Measurements from ENCODE around the gene TAMALIN.

Gene TAMALIN

DNA sequence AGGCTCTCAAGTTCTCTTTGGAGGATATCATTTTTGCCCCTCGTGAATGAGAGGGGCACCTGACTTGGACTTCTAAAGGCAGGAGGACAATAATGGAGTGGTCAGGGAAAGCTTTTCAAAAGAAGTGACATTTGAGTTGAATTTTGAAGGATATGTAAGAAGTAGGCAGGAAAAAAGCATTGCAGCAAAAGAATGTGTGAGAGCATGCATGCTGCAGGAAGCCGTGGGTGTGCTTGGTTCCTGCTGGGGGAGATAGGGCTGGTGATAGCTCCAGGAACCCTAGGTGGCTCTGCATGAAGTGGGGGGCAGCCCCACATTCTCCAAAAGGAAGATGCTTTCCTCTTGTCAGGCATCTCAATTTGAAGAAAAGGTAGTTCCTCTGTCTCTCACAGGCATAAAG lies 32.1 kb upstream of the TAMALIN start:
- TF ChIP-seq, protein P1, sequence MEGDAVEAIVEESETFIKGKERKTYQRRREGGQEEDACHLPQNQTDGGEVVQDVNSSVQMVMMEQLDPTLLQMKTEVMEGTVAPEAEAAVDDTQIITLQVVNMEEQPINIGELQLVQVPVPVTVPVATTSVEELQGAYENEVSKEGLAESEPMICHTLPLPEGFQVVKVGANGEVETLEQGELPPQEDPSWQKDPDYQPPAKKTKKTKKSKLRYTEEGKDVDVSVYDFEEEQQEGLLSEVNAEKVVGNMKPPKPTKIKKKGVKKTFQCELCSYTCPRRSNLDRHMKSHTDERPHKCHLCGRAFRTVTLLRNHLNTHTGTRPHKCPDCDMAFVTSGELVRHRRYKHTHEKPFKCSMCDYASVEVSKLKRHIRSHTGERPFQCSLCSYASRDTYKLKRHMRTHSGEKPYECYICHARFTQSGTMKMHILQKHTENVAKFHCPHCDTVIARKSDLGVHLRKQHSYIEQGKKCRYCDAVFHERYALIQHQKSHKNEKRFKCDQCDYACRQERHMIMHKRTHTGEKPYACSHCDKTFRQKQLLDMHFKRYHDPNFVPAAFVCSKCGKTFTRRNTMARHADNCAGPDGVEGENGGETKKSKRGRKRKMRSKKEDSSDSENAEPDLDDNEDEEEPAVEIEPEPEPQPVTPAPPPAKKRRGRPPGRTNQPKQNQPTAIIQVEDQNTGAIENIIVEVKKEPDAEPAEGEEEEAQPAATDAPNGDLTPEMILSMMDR (IDR thresholded peaks at IDR 0.05) = no peak

DNA sequence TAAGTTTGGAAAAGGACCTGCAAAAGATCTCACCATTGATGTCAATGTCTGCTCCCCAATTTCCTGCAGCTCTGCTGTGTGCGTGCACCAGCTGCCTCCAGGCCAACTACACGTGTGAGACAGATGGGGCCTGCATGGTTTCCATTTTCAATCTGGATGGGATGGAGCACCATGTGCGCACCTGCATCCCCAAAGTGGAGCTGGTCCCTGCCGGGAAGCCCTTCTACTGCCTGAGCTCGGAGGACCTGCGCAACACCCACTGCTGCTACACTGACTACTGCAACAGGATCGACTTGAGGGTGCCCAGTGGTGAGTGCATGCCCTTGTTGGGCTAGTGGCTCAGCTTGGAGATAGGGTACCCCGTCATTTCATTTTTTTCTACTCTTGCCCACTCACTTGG lies 31.6 kb upstream of the TAMALIN start:
- TF ChIP-seq, protein P1 (IDR thresholded peaks at IDR 0.05) = no peak

DNA sequence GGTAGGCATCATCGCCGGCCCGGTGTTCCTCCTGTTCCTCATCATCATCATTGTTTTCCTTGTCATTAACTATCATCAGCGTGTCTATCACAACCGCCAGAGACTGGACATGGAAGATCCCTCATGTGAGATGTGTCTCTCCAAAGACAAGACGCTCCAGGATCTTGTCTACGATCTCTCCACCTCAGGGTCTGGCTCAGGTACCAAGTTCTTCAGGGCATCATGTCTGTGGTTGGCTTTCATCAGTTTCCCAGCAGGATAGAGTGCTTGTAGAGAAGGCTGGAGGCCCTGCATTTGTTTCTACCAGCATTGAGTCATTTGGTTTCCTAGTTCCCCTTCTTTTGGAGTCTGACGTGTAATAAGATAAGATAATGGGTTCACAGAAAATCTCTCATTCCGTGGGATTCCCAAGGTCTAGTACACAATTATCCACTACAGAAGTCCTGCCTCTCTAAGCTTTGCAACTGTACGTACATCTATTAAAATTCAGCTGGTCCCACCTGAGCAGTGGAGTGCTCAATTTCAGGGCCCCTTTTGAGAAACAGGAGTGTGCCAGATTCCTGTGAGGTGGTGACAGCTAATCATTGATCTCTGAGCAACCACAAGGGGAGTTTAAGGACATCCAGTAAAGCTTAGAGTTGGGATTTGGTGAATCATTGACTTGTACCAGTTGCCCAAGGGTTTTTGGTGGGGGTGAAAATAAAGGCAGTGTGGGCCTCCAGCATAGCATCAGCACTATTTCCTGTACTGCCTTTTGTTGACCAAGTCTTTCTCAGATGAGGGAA lies 30.2 kb upstream of the TAMALIN start:
- TF ChIP-seq, protein P1 (IDR thresholded peaks at IDR 0.05) = no peak

DNA sequence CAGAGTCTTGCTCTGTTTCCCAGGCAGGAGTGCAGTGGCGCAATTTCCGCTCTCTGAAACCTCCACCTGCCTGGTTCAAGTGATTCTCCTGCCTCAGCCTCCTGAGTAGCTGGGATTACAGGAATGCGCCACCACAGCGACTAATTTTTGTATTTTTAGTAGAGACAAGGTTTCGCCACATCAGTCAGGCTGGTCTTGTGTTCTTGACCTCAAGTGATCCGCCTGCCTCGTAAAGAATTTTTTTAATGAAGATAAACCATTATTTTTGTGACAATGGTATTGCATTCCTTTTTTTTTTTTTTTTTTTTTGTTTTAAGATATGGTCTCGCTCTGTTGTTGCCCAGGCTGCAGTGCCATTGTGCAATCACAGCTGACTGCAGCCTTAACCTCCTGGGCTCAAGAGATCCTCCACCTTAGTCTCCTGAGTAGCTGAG lies 29.4 kb upstream of the TAMALIN start:
- TF ChIP-seq, protein P1 (IDR thresholded peaks at IDR 0.05) = no peak

DNA sequence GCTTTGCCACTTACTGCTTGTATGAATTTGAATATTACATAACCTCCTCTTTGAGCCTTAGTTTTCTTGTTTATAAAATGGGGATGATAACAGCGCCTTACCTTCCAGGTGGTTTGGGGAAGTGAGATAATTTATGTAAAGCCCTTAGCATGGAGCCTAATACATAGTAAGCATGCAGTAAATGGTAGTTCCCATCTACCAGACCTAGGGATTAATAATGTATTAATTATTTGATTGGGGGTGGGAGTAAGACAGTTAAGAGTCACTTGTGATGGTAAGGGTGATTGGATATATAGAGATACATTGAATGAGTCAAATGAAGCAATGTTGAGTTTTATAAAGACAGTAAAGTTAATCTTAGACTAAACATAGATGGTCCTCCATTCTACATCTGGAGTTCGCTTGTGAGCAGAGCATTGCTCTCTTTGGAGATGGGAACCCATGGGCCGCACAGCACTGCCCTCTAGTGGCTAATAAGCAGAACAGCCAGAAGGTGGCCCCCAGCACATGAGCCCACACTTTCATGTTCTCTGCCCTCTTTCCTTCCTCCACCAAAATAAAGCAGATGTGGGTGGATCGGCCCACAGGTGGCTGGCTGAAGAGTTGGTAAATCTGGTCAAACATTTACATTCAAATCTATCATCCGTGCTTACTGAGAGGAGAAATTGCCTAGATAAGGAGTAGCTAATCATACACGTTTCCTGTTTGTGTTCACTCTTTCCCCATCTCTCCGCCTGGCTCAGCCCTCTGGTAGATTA lies 26.5 kb upstream of the TAMALIN start:
- TF ChIP-seq, protein P1 (IDR thresholded peaks at IDR 0.05) = peak; percentile 99

DNA sequence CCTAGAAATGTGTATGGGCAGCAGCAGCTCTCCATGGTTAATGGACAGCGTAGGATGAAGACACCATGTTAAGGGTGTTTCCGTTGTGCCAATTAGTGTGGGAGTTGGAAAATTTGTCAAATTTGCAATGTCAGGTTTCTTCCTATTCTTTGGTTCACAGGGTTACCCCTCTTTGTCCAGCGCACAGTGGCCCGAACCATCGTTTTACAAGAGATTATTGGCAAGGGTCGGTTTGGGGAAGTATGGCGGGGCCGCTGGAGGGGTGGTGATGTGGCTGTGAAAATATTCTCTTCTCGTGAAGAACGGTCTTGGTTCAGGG lies 26.0 kb upstream of the TAMALIN start:
- TF ChIP-seq, protein P1 (IDR thresholded peaks at IDR 0.05) = no peak

DNA sequence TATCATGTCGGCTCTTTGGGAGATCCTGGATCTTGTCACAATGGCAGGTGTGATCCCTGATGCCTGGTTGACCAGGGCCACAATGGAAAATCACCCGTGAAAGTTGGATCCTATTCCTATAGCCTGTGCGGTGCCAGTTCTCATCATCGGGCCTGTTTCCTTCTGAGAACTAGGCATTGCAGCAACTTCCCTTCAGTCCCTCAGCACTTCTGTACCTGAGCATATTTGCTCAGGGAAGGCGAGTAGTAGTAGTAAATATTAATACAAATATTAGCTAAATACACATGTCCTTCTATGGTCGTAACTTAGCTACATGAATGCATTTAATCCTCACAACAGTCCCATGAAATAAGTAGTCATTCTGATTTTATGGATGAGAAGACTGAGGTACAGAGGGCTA lies 22.1 kb upstream of the TAMALIN start:
- TF ChIP-seq, protein P1 (IDR thresholded peaks at IDR 0.05) = no peak
